ENCODE results near the gene FBXO7.

FBXO7 gene

GRCh38 chr22:32515084-32515483, 40.5 kb downstream of the FBXO7 start:
- TF ChIP-seq CTCF (IDR thresholded peaks at IDR 0.05; ENCODE audit: low read depth, low read length, missing control alignments): no peak
- no peak overlapping the region for H3K4me3 ChIP-seq (ENCODE audit: low read depth, low read length)
- no peak for DNase-seq (ENCODE audit: low read depth)

GRCh38 chr22:32517488-32517887, 42.9 kb downstream of the FBXO7 start:
- H3K4me3 ChIP-seq (ENCODE audit: low read depth, low read length): no peak overlapping the region
- TF ChIP-seq CTCF (IDR thresholded peaks at IDR 0.05; ENCODE audit: low read depth, low read length, missing control alignments): no peak
- no peak for DNase-seq (ENCODE audit: low read depth)

- DNase-seq (ENCODE audit: low read depth): no peak
- TF ChIP-seq CTCF (IDR thresholded peaks at IDR 0.05; ENCODE audit: low read depth, low read length, missing control alignments): no peak
- no peak overlapping the region for H3K4me3 ChIP-seq (ENCODE audit: low read depth, low read length)
These were observed 43.3 kb downstream of the FBXO7 start for GRCh38 chr22:32517921-32518320.

- no peak for DNase-seq (ENCODE audit: low read depth)
- no peak for TF ChIP-seq CTCF (IDR thresholded peaks at IDR 0.05; ENCODE audit: low read depth, low read length, missing control alignments)
- no peak overlapping the region for H3K4me3 ChIP-seq (ENCODE audit: low read depth, low read length)
These were observed 43.8 kb downstream of the FBXO7 start for GRCh38 chr22:32518381-32518780.

DNA sequence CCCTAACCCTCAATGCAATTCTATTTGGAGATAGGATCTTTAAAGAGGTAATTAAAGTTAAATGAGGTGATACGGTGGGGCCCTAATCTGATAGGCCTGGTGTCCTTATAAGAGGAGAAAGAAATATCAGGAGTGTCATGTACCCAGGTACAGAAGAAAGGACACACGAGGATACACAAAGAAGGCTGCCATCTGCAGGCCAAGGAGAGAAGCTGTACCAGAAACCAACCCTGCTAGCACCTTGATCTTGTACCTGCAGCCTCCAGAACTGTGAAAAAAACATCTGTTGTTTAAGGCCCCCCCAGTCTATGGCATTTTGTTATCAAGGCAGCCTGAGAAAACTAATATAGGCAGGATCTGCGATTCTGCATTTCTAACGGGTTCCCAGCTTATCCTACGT, 44.2 kb downstream of the FBXO7 start:
- DNase-seq (ENCODE audit: low read depth): no peak
- TF ChIP-seq CTCF (IDR thresholded peaks at IDR 0.05; ENCODE audit: low read depth, low read length, missing control alignments): peak; percentile 62
- H3K4me3 ChIP-seq (ENCODE audit: low read depth, low read length): no peak overlapping the region

DNA sequence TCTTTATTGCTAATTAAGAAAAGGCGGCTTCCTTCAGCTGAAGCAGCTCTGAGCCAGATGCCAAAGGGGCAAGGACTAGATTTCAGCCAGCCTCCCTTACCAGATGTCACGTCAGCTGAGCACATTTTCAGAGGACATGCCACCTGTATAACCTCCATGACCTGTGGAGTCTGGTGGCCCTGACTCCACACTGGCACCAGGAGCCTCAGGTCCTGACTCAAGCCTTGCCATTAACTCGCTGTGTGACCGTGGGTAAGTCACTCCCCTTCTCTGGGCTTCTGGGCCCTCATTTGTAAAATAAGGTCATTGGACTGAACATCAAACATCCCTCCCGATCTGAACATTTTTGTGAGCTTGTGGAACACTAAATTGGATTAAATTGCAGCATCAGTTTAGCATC, 46.0 kb downstream of the FBXO7 start:
- DNase-seq (ENCODE audit: low read depth): no peak
- no peak for TF ChIP-seq CTCF (IDR thresholded peaks at IDR 0.05; ENCODE audit: low read depth, low read length, missing control alignments)
- H3K4me3 ChIP-seq (ENCODE audit: low read depth, low read length): no peak overlapping the region

DNA sequence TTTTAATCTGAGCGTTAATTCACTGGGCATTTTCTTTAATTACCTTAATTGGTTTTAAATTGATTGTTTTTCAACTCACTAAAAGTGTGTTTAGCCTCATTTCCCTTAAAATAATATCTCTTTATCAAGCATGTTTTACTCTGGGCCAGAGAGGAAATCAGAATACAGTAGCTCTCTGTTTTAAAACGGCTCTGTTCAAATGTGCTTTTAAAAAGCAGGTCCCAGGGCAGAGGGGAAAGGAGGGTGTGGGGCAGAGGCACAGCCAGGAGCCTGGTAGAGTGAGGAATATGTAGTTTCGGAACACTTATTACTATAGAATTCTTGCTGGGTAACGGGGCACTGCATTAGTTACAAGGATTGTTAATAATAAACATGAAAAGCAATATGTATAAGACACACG, 47.6 kb downstream of the FBXO7 start:
- no peak overlapping the region for H3K4me3 ChIP-seq (ENCODE audit: low read depth, low read length)
- DNase-seq (ENCODE audit: low read depth): no peak
- no peak for TF ChIP-seq CTCF (IDR thresholded peaks at IDR 0.05; ENCODE audit: low read depth, low read length, missing control alignments)

Data from GM12864 (cell line).